Upper lobe of left lung (tissue), 4 donors: Measurements from ENCODE around the gene KCNJ2.

Source experiments
- CTCF ChIP-seq, 6 experiments: fragments of 450-650 bp in 4 of 6; fragments of 200-600 bp in 2 of 6; sonication (generic) in 2 of 6; IDR thresholded peaks; one replicate each; pipeline ENCODE4 v1.5.1; 2016 to 2019; ENCODE audit warnings: antibody characterized with exemption in 6 of 6
- EP300 ChIP-seq, 4 donors: sonication (generic); formaldehyde crosslinking; IDR thresholded peaks; one replicate each; pipeline ENCODE4 v1.5.1; 2017; ENCODE audit warnings: antibody characterized with exemption in 4 of 4, control low read depth in 2 of 4
- POLR2A ChIP-seq, 4 donors: fragments of 450-650 bp; IDR thresholded peaks; one replicate each; pipeline ENCODE4 v1.5.1; 2016 to 2017; ENCODE audit warnings: antibody characterized with exemption in 4 of 4, mild to moderate bottlenecking in 2 of 4

- no peak for TF ChIP-seq CTCF (IDR thresholded peaks at IDR 0.05)
- TF ChIP-seq EP300 (IDR thresholded peaks at IDR 0.05) = no peak
- TF ChIP-seq POLR2A (IDR thresholded peaks at IDR 0.05) = no peak
These were observed 37.2 kb downstream of the KCNJ2 start for GRCh38 chr17:70206361-70207010.
